Measurements from ENCODE around the gene SGO2. TPM values are rescaled to one million over a fixed set of nuclear protein-coding genes. Genes with fewer than 3 reads are reported as not detected.
A peak's percentile ranks its signal among the peaks of the same experiment; 100 is the strongest.

The SGO2 gene
- total RNA-seq, 1 donor from 2014 or later: 10.7 TPM

DNA sequence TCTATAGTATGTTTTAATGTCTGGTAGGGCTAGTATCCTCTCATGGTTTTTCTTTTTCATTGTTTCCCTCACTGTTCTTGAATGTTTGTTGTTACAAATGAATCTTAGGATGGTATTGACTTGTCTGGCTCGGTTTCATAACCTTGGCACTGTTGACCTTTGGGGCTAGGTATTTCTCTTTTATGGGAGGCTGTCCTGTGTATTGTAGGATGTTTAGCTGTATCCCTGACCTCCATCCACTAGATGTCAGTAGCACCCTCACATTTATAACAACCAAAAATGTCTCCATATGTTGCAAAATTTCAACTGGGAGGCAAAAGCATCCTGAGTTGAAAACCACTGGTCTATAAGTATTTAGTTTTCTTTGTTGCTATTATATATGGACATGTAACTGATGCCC is 52.8 kb downstream of the SGO2 start:
- peaks cover 13% of the 10 kb centered on the region for H3K36me3 Mint-ChIP-seq
- H3K27me3 Mint-ChIP-seq (ENCODE audit: low read depth): no peaks in the 10 kb centered on the region
- no peak for DNase-seq (ENCODE audit: low spot score in 2 of 2, unreplicated experiment in 2 of 2)
- no peak overlapping the region for H3K27ac Mint-ChIP-seq
- no peaks in the 10 kb centered on the region for H3K9me3 Mint-ChIP-seq
- H3K4me3 Mint-ChIP-seq: no peak overlapping the region
- TF ChIP-seq, protein P1, sequence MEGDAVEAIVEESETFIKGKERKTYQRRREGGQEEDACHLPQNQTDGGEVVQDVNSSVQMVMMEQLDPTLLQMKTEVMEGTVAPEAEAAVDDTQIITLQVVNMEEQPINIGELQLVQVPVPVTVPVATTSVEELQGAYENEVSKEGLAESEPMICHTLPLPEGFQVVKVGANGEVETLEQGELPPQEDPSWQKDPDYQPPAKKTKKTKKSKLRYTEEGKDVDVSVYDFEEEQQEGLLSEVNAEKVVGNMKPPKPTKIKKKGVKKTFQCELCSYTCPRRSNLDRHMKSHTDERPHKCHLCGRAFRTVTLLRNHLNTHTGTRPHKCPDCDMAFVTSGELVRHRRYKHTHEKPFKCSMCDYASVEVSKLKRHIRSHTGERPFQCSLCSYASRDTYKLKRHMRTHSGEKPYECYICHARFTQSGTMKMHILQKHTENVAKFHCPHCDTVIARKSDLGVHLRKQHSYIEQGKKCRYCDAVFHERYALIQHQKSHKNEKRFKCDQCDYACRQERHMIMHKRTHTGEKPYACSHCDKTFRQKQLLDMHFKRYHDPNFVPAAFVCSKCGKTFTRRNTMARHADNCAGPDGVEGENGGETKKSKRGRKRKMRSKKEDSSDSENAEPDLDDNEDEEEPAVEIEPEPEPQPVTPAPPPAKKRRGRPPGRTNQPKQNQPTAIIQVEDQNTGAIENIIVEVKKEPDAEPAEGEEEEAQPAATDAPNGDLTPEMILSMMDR (IDR thresholded peaks at IDR 0.05; ENCODE audit: unreplicated experiment): no peak
- no peaks in the 10 kb centered on the region for H3K4me1 Mint-ChIP-seq

GRCh38 chr2:200584639-200585038 is 58.6 kb downstream of the SGO2 start:
- H3K9me3 Mint-ChIP-seq: no peaks in the 10 kb centered on the region
- H3K36me3 Mint-ChIP-seq: no peaks in the 10 kb centered on the region
- H3K27me3 Mint-ChIP-seq (ENCODE audit: low read depth): peaks cover 35% of the 10 kb centered on the region
- no peak for DNase-seq (ENCODE audit: low spot score in 2 of 2, unreplicated experiment in 2 of 2)
- peaks cover 8% of the 10 kb centered on the region for H3K4me1 Mint-ChIP-seq
- TF ChIP-seq, protein P1 (IDR thresholded peaks at IDR 0.05; ENCODE audit: unreplicated experiment): no peak
- no peak overlapping the region for H3K4me3 Mint-ChIP-seq
- H3K27ac Mint-ChIP-seq: no peak overlapping the region

- TF ChIP-seq, protein P1 (IDR thresholded peaks at IDR 0.05; ENCODE audit: unreplicated experiment): no peak
- no peak for DNase-seq (ENCODE audit: low spot score in 2 of 2, unreplicated experiment in 2 of 2)
- Mint-ChIP-seq H3K27me3 (ENCODE audit: low read depth) (peaks cover 42% of the 10 kb centered on the region), H3K4me1 (peaks cover 8% of the 10 kb centered on the region), H3K36me3 (no peaks in the 10 kb centered on the region), H3K9me3 (no peaks in the 10 kb centered on the region), H3K4me3 (peak overlapping the region; percentile 71), H3K27ac (no peak overlapping the region)
Measured at GRCh38 chr2:200585340-200585729, 59.3 kb downstream of the SGO2 start.

DNA sequence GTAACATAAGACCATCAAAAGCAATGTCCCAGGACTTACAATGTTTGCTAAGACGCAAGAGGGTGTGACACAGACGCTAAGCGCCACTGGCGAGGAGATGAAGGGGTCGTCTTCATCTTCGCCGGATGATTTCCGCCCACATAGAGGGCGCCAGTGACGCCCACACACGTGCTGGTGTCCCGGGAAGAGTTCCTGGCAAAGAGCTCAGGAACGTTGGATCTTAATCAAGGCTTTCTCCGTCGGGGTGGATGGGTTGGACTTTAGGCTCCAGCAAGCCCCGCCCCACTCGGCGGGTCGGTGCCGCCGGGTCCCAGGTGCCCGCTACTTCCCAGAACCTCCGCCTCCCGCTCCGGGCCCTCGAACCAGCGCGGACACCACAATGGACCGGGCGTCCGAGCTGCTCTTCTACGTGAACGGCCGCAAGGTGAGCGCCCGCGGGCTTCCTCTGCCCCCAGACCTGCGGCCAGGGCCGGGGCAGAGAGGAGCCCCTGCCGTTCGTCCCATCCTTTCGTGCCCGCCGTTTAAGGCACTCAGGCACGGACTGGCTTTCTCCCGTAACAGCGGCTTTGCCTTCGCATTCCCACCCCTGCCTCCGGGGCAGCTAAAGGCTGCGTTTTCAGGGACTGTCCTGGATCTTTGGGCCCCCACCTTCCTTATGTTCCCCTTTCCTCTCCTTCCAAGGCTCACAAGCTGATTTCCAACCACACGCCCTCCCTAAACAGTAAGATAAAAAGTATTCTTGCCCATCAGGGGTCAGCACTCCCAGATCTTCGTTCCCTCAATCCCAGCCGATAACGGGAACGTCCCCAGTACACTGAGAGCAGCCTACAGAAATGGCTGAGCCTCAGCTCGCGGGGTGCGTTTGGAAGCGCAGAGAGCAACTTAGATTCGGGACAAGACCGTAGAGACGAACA is 60.0 kb downstream of the SGO2 start, which contains the start of gene AOX1:
Gene AOX1 (plus strand): TSS at position 285 of the 914 bp plus-strand sequence. CDS start 95 bp downstream, at position 380.
- peaks cover 8% of the 10 kb centered on the region for H3K4me1 Mint-ChIP-seq
- TF ChIP-seq, protein P1 (IDR thresholded peaks at IDR 0.05; ENCODE audit: unreplicated experiment): no peak
- no peaks in the 10 kb centered on the region for H3K36me3 Mint-ChIP-seq
- H3K27me3 Mint-ChIP-seq (ENCODE audit: low read depth): peaks cover 49% of the 10 kb centered on the region
- no peaks in the 10 kb centered on the region for H3K9me3 Mint-ChIP-seq
- peak within 1 kb of the TSS; percentile 71 for H3K4me3 Mint-ChIP-seq
- H3K27ac Mint-ChIP-seq: no peak within 1 kb of the TSS
- DNase-seq (ENCODE audit: low spot score in 2 of 2, unreplicated experiment in 2 of 2): peak in 1 of 2 experiments; percentile 41

DNA sequence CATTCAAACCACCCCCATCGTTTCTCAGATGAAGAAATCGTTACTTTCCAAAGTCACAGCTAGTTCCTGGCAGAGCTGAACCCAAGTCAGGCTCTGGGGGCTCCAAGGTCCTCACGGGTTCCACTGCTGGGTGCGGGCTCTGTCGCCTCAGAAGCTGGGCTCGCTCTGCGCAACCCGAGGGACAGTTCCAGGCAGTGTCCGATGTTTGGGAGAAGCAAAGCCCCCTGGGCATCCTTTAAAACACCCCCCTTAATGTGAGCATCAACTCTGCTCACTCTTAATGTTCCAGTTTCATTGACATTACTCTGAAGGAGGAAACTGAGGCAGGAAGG is 60.6 kb downstream of the SGO2 start:
- Mint-ChIP-seq H3K9me3 (no peaks in the 10 kb centered on the region), H3K4me1 (peaks cover 8% of the 10 kb centered on the region), H3K4me3 (peak overlapping the region; percentile 71), H3K27me3 (ENCODE audit: low read depth) (peaks cover 54% of the 10 kb centered on the region), H3K36me3 (no peaks in the 10 kb centered on the region), H3K27ac (no peak overlapping the region)
- no peak for DNase-seq (ENCODE audit: low spot score in 2 of 2, unreplicated experiment in 2 of 2)
- TF ChIP-seq, protein P1 (IDR thresholded peaks at IDR 0.05; ENCODE audit: unreplicated experiment): no peak

Measured in mesothelial cell of epicardium (in vitro differentiated cells).